Fibroblast of lung (primary cell): ENCODE data around the gene PCSK5. TPM values are rescaled to one million over a fixed set of nuclear protein-coding genes. Genes with fewer than 3 reads are reported as not detected.
"Not testable (repeated sequence)": the region's sequence is repeated elsewhere in the genome, so short reads cannot be mapped to it uniquely, and the experiment has no call there.

ENCODE experiments used
- DNase-seq, 2 donors: peaks; one replicate each; pipeline versions ENCODE4 v3.0.0 to v3.0.0-alpha.2; 2010; ENCODE audit warnings: low read depth in 2 of 2
- H2AFZ ChIP-seq: 2 replicates; pipeline ENCODE4 v1.5.1; 2012; ENCODE audit warnings: low read length, control low read depth, inconsistent platforms
- H3K27ac ChIP-seq: 2 replicates; pipeline ENCODE4 v1.5.1; 2011; ENCODE audit warnings: low read length, control low read depth; ENCODE audit not compliant: insufficient read depth
- H3K27me3 ChIP-seq: 2 replicates; pipeline ENCODE4 v1.5.1; 2011; ENCODE audit warnings: mild to moderate bottlenecking, low read length; ENCODE audit not compliant: control insufficient read depth, insufficient read depth
- H3K36me3 ChIP-seq: 2 replicates; pipeline ENCODE4 v1.5.1; 2011; ENCODE audit warnings: low read length; ENCODE audit not compliant: control insufficient read depth, insufficient read depth
- H3K4me1 ChIP-seq: 2 replicates; pipeline ENCODE4 v1.5.1; 2011; ENCODE audit warnings: low read length; ENCODE audit not compliant: control insufficient read depth, insufficient read depth; ENCODE audit errors: extremely low read depth
- H3K4me2 ChIP-seq: 2 replicates; pipeline ENCODE4 v1.5.1; 2011; ENCODE audit warnings: low read length, control low read depth; ENCODE audit not compliant: insufficient read depth; ENCODE audit errors: extremely low read depth
- H3K4me3 ChIP-seq, 4 experiments: fragments of 200-600 bp in 1 of 4; sonication (generic) in 1 of 4; replicated peaks in 1 of 4; 2 replicates each; pipeline ENCODE4 v1.5.1; 2011 to 2016; ENCODE audit warnings: low read length in 4 of 4, low read depth in 3 of 4, mild to moderate bottlenecking in 3 of 4, control low read depth in 2 of 4, inconsistent platforms in 1 of 4, mixed read lengths in 1 of 4; ENCODE audit not compliant: insufficient read depth in 1 of 4; ENCODE audit errors: control extremely low read depth in 1 of 4
- H3K79me2 ChIP-seq: 2 replicates; pipeline ENCODE4 v1.5.1; 2012; ENCODE audit warnings: mild to moderate bottlenecking, low read length, inconsistent platforms; ENCODE audit not compliant: control insufficient read depth, insufficient read depth
- H3K9ac ChIP-seq: 2 replicates; pipeline ENCODE4 v1.5.1; 2011; ENCODE audit warnings: mild to moderate bottlenecking, low read length, control low read depth; ENCODE audit not compliant: insufficient read depth
- H3K9me3 ChIP-seq: 2 replicates; pipeline ENCODE4 v1.5.1; 2012; ENCODE audit warnings: low read depth, low read length; ENCODE audit not compliant: control insufficient read depth, insufficient read depth
- H4K20me1 ChIP-seq: 2 replicates; pipeline ENCODE4 v1.5.1; 2011; ENCODE audit warnings: low read length; ENCODE audit not compliant: control insufficient read depth, insufficient read depth; ENCODE audit errors: extremely low read depth
- CTCF ChIP-seq, 2 donors: IDR thresholded peaks in 1 of 2; conservative IDR thresholded peaks in 1 of 2; 1 replicate in 1 of 2; 2 replicates in 1 of 2; pipeline ENCODE4 v1.5.1; 2011 to 2012; ENCODE audit warnings: low read length in 2 of 2, control low read depth in 1 of 2, inconsistent platforms in 1 of 2, low read depth in 1 of 2, mild to moderate bottlenecking in 1 of 2
- EZH2 ChIP-seq: IDR thresholded peaks from 2 replicates; pipeline ENCODE4 v1.5.1; 2012; ENCODE audit warnings: low read length, control low read depth, mild to moderate bottlenecking; ENCODE audit errors: missing control alignments
- polyA plus RNA-seq, 2 donors: library from polyadenylated mRNA; depleted of rRNA in 1 of 2; stranded (reverse) in 1 of 2; unstranded in 1 of 2; fragments of >200 nt; gene quantifications; 2 replicates each; pipeline ENCODE4 v1.2.1, GENCODE V29; 2011 to 2012; ENCODE audit warnings: missing spikeins in 1 of 2
- total RNA-seq: library from RNA; depleted of rRNA; stranded (reverse); fragments of >200 nt; gene quantifications from 2 replicates; pipeline ENCODE4 v1.2.1, GENCODE V29; 2014

The PCSK5 gene
- total and polyA plus RNA-seq, 2 donors (not counting 1 experiment from before 2014, with no cell fraction given) = 3.1 to 4.8 TPM

GRCh38 chr9:76313771-76314170 is 423.3 kb downstream of the PCSK5 start:
- H3K4me2 ChIP-seq = no peak overlapping the region

GRCh38 chr9:76314321-76314720 is 423.8 kb downstream of the PCSK5 start:
- Histone ChIP-seq H3K27me3 (no peaks in the 10 kb centered on the region), H4K20me1 (no peaks in the 10 kb centered on the region), H3K79me2 (no peaks in the 10 kb centered on the region), H3K36me3 (no peaks in the 10 kb centered on the region), H3K4me1 (no peaks in the 10 kb centered on the region), H3K9me3 (no peaks in the 10 kb centered on the region), H3K4me3 (no peak overlapping the region), H3K4me2 (no peak overlapping the region), H2AFZ (no peak overlapping the region), H3K27ac (no peak overlapping the region), H3K9ac (no peak overlapping the region)
- TF ChIP-seq CTCF (conservative IDR thresholded peaks at IDR 0.05 in 1 of 2, IDR thresholded peaks at IDR 0.05 in 1 of 2; ENCODE audit: low read depth in 1 of 2, low read length in 2 of 2) (no peak), EZH2 (no peak)
- DNase-seq = no peak

More at GRCh38 chr9:76313771-76314170, 423.3 kb downstream of the PCSK5 start:
- H3K79me2 ChIP-seq = no peaks in the 10 kb centered on the region
- H3K4me1 ChIP-seq = no peaks in the 10 kb centered on the region
- no peaks in the 10 kb centered on the region for H3K9me3 ChIP-seq
- no peak overlapping the region for H3K9ac ChIP-seq
- TF ChIP-seq EZH2 (no peak), CTCF (conservative IDR thresholded peaks at IDR 0.05 in 1 of 2, IDR thresholded peaks at IDR 0.05 in 1 of 2; ENCODE audit: low read depth in 1 of 2, low read length in 2 of 2) (no peak)
- H2AFZ ChIP-seq = no peak overlapping the region
- no peaks in the 10 kb centered on the region for H4K20me1 ChIP-seq
- H3K4me3 ChIP-seq = no peak overlapping the region
- no peaks in the 10 kb centered on the region for H3K27me3 ChIP-seq
- DNase-seq = no peak
- no peak overlapping the region for H3K27ac ChIP-seq
- H3K36me3 ChIP-seq = no peaks in the 10 kb centered on the region

GRCh38 chr9:76316069-76316468 is 425.6 kb downstream of the PCSK5 start:
- no peak for DNase-seq
- H3K4me2 ChIP-seq = no peak overlapping the region
- no peak overlapping the region for H3K27ac ChIP-seq
- no peaks in the 10 kb centered on the region for H3K27me3 ChIP-seq
- H3K36me3 ChIP-seq = no peaks in the 10 kb centered on the region
- H3K9me3 ChIP-seq = no peaks in the 10 kb centered on the region
- H2AFZ ChIP-seq = no peak overlapping the region
- H3K4me1 ChIP-seq = no peaks in the 10 kb centered on the region
- H3K4me3 ChIP-seq = no peak overlapping the region
- no peaks in the 10 kb centered on the region for H3K79me2 ChIP-seq
- no peaks in the 10 kb centered on the region for H4K20me1 ChIP-seq
- TF ChIP-seq CTCF (conservative IDR thresholded peaks at IDR 0.05 in 1 of 2, IDR thresholded peaks at IDR 0.05 in 1 of 2; ENCODE audit: low read depth in 1 of 2, low read length in 2 of 2) = no peak
- no peak for TF ChIP-seq EZH2
- H3K9ac ChIP-seq = no peak overlapping the region

- H3K4me2 ChIP-seq, H3K4me1 ChIP-seq, H4K20me1 ChIP-seq, H3K4me3 ChIP-seq, H2AFZ ChIP-seq, H3K27me3 ChIP-seq, DNase-seq, H3K9ac ChIP-seq, H3K9me3 ChIP-seq, H3K27ac ChIP-seq, H3K79me2 ChIP-seq, H3K36me3 ChIP-seq: not testable (repeated sequence)
Observed at GRCh38 chr9:76319466-76319865, 429.0 kb downstream of the PCSK5 start.
